CD4-positive, alpha-beta T cell treated with Interferon gamma for 1 hour (primary cell): Measurements from ENCODE around the gene AMH.
A peak's percentile ranks its signal among the peaks of the same experiment; 100 is the strongest.

Source experiments
- DNase-seq: peaks from one replicate; pipeline ENCODE4 v3.0.0-alpha.2; 2020

Gene AMH

DNA sequence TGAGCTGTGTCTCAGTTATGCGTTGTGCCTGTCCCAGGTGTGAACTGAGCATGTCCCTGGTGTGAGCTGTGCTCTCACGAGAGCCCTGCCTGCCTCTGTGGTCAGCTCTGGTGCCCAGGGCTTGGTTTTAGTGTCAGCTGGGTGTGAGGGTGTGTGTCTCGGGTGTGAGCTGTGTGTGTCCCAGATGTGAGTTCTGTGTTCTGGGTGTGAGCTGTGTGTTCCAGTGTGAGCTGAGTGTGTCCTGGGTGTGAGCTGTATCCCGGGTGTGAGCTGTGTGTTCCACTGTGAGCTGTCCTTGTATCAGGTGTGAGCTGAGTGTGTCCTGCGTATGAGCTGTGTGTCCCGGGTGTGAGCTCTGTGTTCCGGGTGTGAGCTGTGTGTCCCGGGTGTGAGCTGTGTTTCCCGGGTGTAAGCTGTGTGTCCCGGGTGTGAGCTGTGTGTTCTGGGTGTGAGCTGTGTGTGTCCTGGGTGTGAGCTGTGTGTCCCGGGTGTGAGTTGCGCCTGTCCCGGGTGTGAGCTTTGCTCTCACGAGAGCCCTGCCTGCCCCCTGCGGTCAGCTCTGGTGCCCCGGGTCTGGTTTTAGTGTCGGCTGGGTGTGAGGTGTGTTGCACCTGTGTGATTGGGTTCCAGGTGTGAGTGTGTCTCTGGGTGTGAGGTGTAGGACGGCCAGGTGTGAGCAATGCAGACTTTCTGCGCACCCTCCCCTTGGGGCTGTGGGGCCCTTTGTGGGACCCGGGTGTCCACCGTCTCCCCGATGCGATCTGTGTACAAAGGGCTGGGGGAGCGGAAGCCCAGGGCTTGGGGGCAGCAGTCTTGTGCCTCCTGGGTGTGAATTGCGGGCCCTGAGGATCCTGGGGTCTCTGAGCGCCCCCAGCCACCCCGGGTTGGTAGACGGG is 39.9 kb downstream of the AMH start:
- DNase-seq: no peak

DNA sequence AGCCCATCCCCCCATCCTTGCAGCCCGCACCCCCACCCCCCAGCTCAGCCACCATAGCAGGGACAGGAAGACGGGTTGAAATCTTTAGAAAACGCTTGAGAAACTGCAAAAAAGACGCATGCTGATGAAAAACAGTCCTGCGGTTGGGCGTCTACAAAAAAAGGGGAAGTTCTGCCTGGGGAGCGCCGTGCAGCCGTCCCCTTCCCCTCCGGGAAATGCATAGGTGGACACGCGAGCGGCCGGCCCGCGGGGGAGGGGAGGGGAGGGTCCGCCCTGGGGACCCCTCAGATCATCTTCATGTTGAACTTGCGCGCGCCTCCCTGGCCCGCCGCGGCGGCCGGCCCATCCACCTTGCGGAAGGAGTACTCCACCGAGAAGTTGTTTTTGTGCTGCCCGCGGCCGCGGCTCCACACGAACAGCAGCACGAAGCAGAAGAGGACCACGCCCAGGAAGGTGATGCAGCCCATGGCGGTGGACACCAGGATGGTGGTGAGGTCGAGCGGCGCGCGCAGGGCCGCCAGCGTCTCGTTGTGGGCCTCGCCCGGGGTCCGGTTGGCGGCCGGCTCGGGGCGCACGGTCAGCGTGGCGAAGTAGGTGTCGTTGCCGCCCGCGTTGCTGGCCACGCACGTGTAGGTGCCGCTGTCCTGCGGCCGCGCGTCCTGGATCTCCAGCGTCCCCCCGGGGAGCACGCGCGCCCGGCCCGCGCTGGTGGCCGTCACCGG is 40.8 kb downstream of the AMH start:
- peak; percentile 72 for DNase-seq

DNA sequence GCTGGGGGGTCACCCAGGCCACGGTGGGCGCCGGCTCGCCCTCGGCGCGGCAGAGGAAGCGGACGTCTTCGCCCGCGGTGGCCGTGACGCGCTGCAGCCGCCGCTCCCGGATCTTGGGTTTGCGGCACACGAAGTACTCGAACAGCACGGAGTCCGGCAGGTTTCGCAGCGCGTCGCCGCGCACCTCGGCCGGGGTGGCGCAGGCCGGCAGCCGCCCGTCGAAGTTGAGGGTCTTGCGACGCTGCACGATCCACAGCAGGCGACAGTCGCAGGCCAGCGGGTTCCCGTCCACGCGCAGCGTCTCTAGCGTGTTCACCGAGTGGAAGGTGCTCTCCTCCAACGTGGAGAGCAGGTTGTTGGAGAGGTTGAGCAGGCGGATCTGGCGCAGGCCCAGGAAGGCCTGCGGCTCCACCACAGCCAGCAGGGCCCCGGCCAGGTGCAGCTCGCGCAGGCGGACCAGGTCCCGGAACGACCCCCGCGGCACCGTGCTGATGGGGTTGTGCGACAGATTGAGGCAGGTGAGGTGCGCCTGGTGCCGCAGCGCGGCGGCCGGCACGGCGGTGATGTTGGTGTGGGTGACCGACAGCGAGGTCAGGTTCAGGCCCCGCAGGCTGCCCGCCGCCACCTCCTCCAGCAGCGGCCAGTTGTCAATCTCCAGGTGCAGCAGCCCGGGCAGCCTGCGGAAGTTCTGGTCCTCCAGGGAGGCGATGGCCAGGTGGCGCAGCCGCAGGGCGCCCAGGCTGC is 41.5 kb downstream of the AMH start:
- no peak for DNase-seq

GRCh38 chr19:2291185-2291751 is 42.1 kb downstream of the AMH start:
- DNase-seq: no peak

GRCh38 chr19:2294687-2295335 is 45.7 kb downstream of the AMH start:
- DNase-seq: no peak

- no peak for DNase-seq
Observed at GRCh38 chr19:2296141-2296540, 47.0 kb downstream of the AMH start.

- no peak for DNase-seq
Observed at GRCh38 chr19:2300533-2300932, 51.4 kb downstream of the AMH start.
